ENCODE measurements around the gene HPD.

DNA sequence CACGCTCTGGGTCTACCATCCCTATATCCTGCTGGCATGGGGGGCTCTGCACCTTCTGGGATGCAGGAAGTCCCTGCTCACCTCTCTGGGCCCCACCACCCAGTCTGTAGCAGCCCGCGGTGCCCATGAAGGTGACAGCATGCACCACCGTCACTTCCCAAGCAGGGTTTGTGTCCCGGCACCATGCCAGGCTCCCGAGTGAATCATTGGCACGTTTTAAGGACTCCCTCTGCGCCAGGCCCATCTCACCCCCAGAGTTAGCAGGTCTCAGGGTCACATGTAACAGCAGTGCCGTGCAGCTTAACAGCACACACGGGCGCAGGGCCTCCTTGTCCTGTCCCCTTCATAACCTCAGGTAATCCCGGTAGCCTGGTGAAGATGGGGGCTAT is 34.9 kb downstream of the HPD start:
- TF ChIP-seq, protein P1, sequence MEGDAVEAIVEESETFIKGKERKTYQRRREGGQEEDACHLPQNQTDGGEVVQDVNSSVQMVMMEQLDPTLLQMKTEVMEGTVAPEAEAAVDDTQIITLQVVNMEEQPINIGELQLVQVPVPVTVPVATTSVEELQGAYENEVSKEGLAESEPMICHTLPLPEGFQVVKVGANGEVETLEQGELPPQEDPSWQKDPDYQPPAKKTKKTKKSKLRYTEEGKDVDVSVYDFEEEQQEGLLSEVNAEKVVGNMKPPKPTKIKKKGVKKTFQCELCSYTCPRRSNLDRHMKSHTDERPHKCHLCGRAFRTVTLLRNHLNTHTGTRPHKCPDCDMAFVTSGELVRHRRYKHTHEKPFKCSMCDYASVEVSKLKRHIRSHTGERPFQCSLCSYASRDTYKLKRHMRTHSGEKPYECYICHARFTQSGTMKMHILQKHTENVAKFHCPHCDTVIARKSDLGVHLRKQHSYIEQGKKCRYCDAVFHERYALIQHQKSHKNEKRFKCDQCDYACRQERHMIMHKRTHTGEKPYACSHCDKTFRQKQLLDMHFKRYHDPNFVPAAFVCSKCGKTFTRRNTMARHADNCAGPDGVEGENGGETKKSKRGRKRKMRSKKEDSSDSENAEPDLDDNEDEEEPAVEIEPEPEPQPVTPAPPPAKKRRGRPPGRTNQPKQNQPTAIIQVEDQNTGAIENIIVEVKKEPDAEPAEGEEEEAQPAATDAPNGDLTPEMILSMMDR (IDR thresholded peaks at IDR 0.05; ENCODE audit: low read depth, low read length): no peak
- TF ChIP-seq POLR2A (IDR thresholded peaks at IDR 0.05; ENCODE audit: extremely low read depth, insufficient read length): no peak
- TF ChIP-seq, protein P2, sequence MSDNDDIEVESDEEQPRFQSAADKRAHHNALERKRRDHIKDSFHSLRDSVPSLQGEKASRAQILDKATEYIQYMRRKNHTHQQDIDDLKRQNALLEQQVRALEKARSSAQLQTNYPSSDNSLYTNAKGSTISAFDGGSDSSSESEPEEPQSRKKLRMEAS (IDR thresholded peaks at IDR 0.05; ENCODE audit: low read depth, low read length): no peak
- no peak for TF ChIP-seq MYC (IDR thresholded peaks at IDR 0.05; ENCODE audit: low read depth, low read length)
